SK-N-SH (cell line): Measurements from ENCODE around the gene PIKFYVE. TPM values are rescaled to one million over a fixed set of nuclear protein-coding genes. Genes with fewer than 3 reads are reported as not detected.

Experiments
- CTCF ChIA-PET: fragments of 300-600, 350-600 bp; formaldehyde crosslinking; extraction: SDS; loops from one replicate; lab custom pipeline; 2021; lab: Yijun Ruan, JAX
- POLR2A ChIA-PET: fragments of 350-600 bp; sonication (Branson Sonifier 250); formaldehyde crosslinking; extraction: SDS; loops from one replicate; lab custom pipeline; 2020; ENCODE audit warnings: antibody characterized with exemption, inconsistent platforms; lab: Yijun Ruan, JAX
- DNase-seq: peaks from one replicate; pipeline ENCODE4 v3.0.0; 2012
- H2AFZ ChIP-seq: fragments of 200-600 bp; sonication (generic); 2 replicates; pipeline ENCODE4 v1.8.1; 2016; ENCODE audit warnings: antibody characterized with exemption, mild to moderate bottlenecking, low read depth
- H3F3A ChIP-seq: fragments of 200-600 bp; sonication (generic); replicated peaks from 2 replicates; pipeline ENCODE3; 2016; ENCODE audit warnings: antibody characterized with exemption, mild to moderate bottlenecking; ENCODE audit not compliant: insufficient read depth
- H3K27ac ChIP-seq, 2 experiments: fragments of 200-500 bp in 1 of 2; fragments of 200-600 bp in 1 of 2; sonication (Bioruptor generic) in 1 of 2; sonication (generic), shearing (Covaris generic) in 1 of 2; 2 replicates each; pipeline versions ENCODE4 v1.5.1 to v1.6.1; 2014 to 2016; ENCODE audit warnings: low read depth in 2 of 2, inconsistent platforms in 1 of 2, low read length in 1 of 2, mild to moderate bottlenecking in 1 of 2, mixed read lengths in 1 of 2
- H3K27me3 ChIP-seq: fragments of 200-600 bp; sonication (generic), shearing (Covaris generic); 2 replicates; pipeline ENCODE4 v1.6.1; 2016; ENCODE audit warnings: mixed run types; ENCODE audit not compliant: insufficient read depth
- H3K36me3 ChIP-seq, 2 experiments: fragments of 200-500 bp in 1 of 2; fragments of 200-600 bp in 1 of 2; sonication (Bioruptor generic) in 1 of 2; sonication (generic) in 1 of 2; replicated peaks in 1 of 2; 2 replicates each; pipeline versions ENCODE3 to v1.5.1; 2014 to 2016; ENCODE audit warnings: low read length in 1 of 2, mild to moderate bottlenecking in 1 of 2; ENCODE audit not compliant: insufficient read depth in 2 of 2, control insufficient read depth in 1 of 2
- H3K4me1 ChIP-seq, 2 experiments: fragments of 200-500 bp in 1 of 2; fragments of 200-600 bp in 1 of 2; sonication (Bioruptor generic) in 1 of 2; sonication (generic), shearing (Covaris generic) in 1 of 2; 2 replicates each; pipeline versions ENCODE4 v1.5.1 to v1.6.1; 2014 to 2016; ENCODE audit warnings: low read depth in 1 of 2, low read length in 1 of 2, mixed run types in 1 of 2; ENCODE audit not compliant: insufficient read depth in 2 of 2, control insufficient read depth in 1 of 2
- H3K4me2 ChIP-seq: fragments of 200-600 bp; sonication (generic), shearing (Covaris generic); 2 replicates; pipeline ENCODE4 v1.6.1; 2017; ENCODE audit warnings: mixed run types
- H3K4me3 ChIP-seq, 2 experiments: fragments of 200-500 bp in 1 of 2; fragments of 200-600 bp in 1 of 2; sonication (Bioruptor generic) in 1 of 2; sonication (generic), shearing (Covaris generic) in 1 of 2; 2 replicates each; pipeline versions ENCODE4 v1.5.1 to v1.8.1; 2014 to 2016; ENCODE audit warnings: low read depth in 2 of 2, inconsistent platforms in 1 of 2, low read length in 1 of 2, mild to moderate bottlenecking in 1 of 2, mixed read lengths in 1 of 2, moderate library complexity in 1 of 2
- H3K79me2 ChIP-seq: fragments of 200-600 bp; sonication (generic); 2 replicates; pipeline ENCODE4 v1.8.1; 2017; ENCODE audit warnings: mild to moderate bottlenecking; ENCODE audit not compliant: insufficient read depth
- H3K9ac ChIP-seq: fragments of 200-600 bp; sonication (generic); 2 replicates; pipeline ENCODE4 v1.6.1; 2017; ENCODE audit warnings: mixed run types
- H3K9me2 ChIP-seq: fragments of 200-600 bp; sonication (generic); 2 replicates; pipeline ENCODE4 v1.6.1; 2017; ENCODE audit warnings: mixed run types
- H3K9me3 ChIP-seq: fragments of 200-600 bp; sonication (generic); 2 replicates; pipeline ENCODE4 v1.6.1; 2017; ENCODE audit warnings: mixed run types, mild to moderate bottlenecking, moderate library complexity
- H4K20me1 ChIP-seq: fragments of 200-600 bp; sonication (generic); 2 replicates; pipeline ENCODE4 v1.6.1; 2017; ENCODE audit warnings: mild to moderate bottlenecking, mixed run types; ENCODE audit not compliant: insufficient read depth
- CTCF ChIP-seq: fragments of 200-600 bp; sonication (generic); IDR thresholded peaks from 2 replicates; pipeline ENCODE4 v1.6.1; 2017; ENCODE audit warnings: antibody characterized with exemption, mild to moderate bottlenecking, moderate library complexity
- FOXJ3 ChIP-seq: sonication (generic); formaldehyde crosslinking; IDR thresholded peaks from 2 replicates; pipeline ENCODE4 v1.5.1; 2020; ENCODE audit warnings: mild to moderate bottlenecking, missing genetic modification reagents
- NFIC ChIP-seq: IDR thresholded peaks from 2 replicates; pipeline ENCODE4 v1.4.0; 2012; ENCODE audit warnings: borderline replicate concordance
- PBX3 ChIP-seq: IDR thresholded peaks from 2 replicates; pipeline ENCODE4; 2012
- RAD21 ChIP-seq: IDR thresholded peaks from 2 replicates; pipeline ENCODE4 v1.6.1; 2012; ENCODE audit warnings: mild to moderate bottlenecking, low read length
- RXRA ChIP-seq: IDR thresholded peaks from 2 replicates; pipeline ENCODE4 v1.4.0; 2012; ENCODE audit warnings: low read depth, mild to moderate bottlenecking, borderline replicate concordance
- SIN3A ChIP-seq: IDR thresholded peaks from 2 replicates; pipeline ENCODE4 v1.6.1; 2012; ENCODE audit warnings: low read depth, mild to moderate bottlenecking, low read length, moderate library complexity, borderline replicate concordance
- SMC3 ChIP-seq: IDR thresholded peaks from 2 replicates; pipeline ENCODE4 v1.6.1; 2012; ENCODE audit warnings: low read depth, low read length, improper control_type of control experiment
- TCF12 ChIP-seq: IDR thresholded peaks from 2 replicates; pipeline ENCODE4 v1.4.0; 2012
- TEAD4 ChIP-seq: IDR thresholded peaks from 2 replicates; pipeline ENCODE4 v1.4.0; 2012; ENCODE audit warnings: mild to moderate bottlenecking, borderline replicate concordance; ENCODE audit not compliant: insufficient read depth
- USF2 ChIP-seq: fragments of 150-350 bp; IDR thresholded peaks from 2 replicates; pipeline ENCODE4 v1.6.1; 2017; ENCODE audit warnings: antibody characterized with exemption, low read length, low read depth, borderline replicate concordance
- WGBS: methylation state at CpG from one replicate; pipeline ENCODE4 v1.1.6; 2017; ENCODE audit warnings: low lambda C conversion rate; 5-methylcytosine and 5-hydroxymethylcytosine counted together
- polyA plus RNA-seq, 3 experiments: library from polyadenylated mRNA; depleted of rRNA; stranded (reverse); fragments of >200 nt; gene quantifications; 2 replicates each; pipeline ENCODE4 v1.2.3, GENCODE V29; 2012

PIKFYVE gene
- polyA plus RNA-seq, 1 of the 3 experiments (the other 2 are of a cell fraction): 7.0 TPM

GRCh38 chr2:208371634-208371935, 105.5 kb downstream of the PIKFYVE start:
- Histone ChIP-seq H3K27ac (no peak overlapping the region), H3K36me3 (no peaks in the 10 kb centered on the region), H3K4me1 (peaks cover 0 to 3% of the 10 kb centered on the region in 2 experiments; a peak in 1 of 4 replicates), H3K79me2 (no peaks in the 10 kb centered on the region), H3K9ac (no peak overlapping the region), H3K9me3 (no peaks in the 10 kb centered on the region), H2AFZ (no peak overlapping the region), H3K4me3 (no peak overlapping the region), H3F3A (peaks cover 14% of the 10 kb centered on the region), H4K20me1 (no peaks in the 10 kb centered on the region), H3K4me2 (no peak overlapping the region), H3K27me3 (no peaks in the 10 kb centered on the region), H3K9me2 (no peaks in the 10 kb centered on the region)
- 100% methylated on average over 1 of the region's 1 CpG for WGBS
- no peak for DNase-seq
- TF ChIP-seq FOXJ3 (CRISPR knock-in tag): no peak
- no peak for TF ChIP-seq TCF12
- TF ChIP-seq TEAD4: no peak
- TF ChIP-seq SIN3A: no peak
- peak; percentile 12; the same call in 1 of the 2 replicates for TF ChIP-seq PBX3
- no peak for TF ChIP-seq USF2
- TF ChIP-seq RXRA: no peak
- CTCF ChIA-PET: no interaction called here
- POLR2A ChIA-PET: no interaction called here

- Histone ChIP-seq H3K4me2 (no peak overlapping the region), H3K9me2 (no peaks in the 10 kb centered on the region), H4K20me1 (no peaks in the 10 kb centered on the region), H3K4me3 (no peak overlapping the region; a peak in 1 of 4 replicates), H3K79me2 (no peaks in the 10 kb centered on the region), H3K9ac (no peak overlapping the region), H3K27ac (no peak overlapping the region), H3K36me3 (no peaks in the 10 kb centered on the region), H2AFZ (no peak overlapping the region), H3K27me3 (no peaks in the 10 kb centered on the region), H3K4me1 (peaks cover 0 to 3% of the 10 kb centered on the region in 2 experiments; a peak in 1 of 4 replicates), H3K9me3 (no peaks in the 10 kb centered on the region), H3F3A (peaks cover 14% of the 10 kb centered on the region)
- POLR2A ChIA-PET: no interaction called here
- peak; percentile 77 for DNase-seq
- 50% methylated on average over 2 of the region's 2 CpGs for WGBS
- CTCF ChIA-PET: interaction anchor here (0.7 to 2.3 kb wide), 22 partner anchors 9 to 963 kb away, joined by 3 to 10 read pairs (median 5); no protein-coding TSS in a partner anchor
- TF ChIP-seq RAD21: peak; percentile 77
- peak; percentile 93 for TF ChIP-seq CTCF
- TF ChIP-seq NFIC: no peak
- TF ChIP-seq SMC3: peak; percentile 58
Measured at GRCh38 chr2:208373460-208374089, 107.5 kb downstream of the PIKFYVE start.
